K562 (cell line): ENCODE measurements around the gene ZDHHC6. TPM values are rescaled to one million over a fixed set of nuclear protein-coding genes. Genes with fewer than 3 reads are reported as not detected.

ENCODE experiments used
- ATAC-seq: fragments of 200-7000 bp; cut with Tn5 transposase; 3 replicates; pipeline ENCODE4 v1.9.1; 2020; ENCODE audit warnings: moderate library complexity
- BruUV-seq: library from RNA; stranded (reverse); fragments of 400-500 nt; replicated peaks from 2 replicates; lab custom pipeline; 2021; lab: Mats Ljungman, UMichigan
- CTCF ChIA-PET: fragments of 300-600 bp; formaldehyde crosslinking; extraction: SDS; loops from one replicate; lab custom pipeline; 2021; ENCODE audit warnings: low intra/inter-chr PET ratio; lab: Yijun Ruan, JAX
- POLR2A ChIA-PET: fragments of 300-600, 350-650 bp; sonication (Branson Sonifier 250); formaldehyde crosslinking; extraction: SDS; loops from one replicate; lab custom pipeline; 2021; ENCODE audit warnings: antibody characterized with exemption, inconsistent platforms; lab: Yijun Ruan, JAX
- DNase-seq, 4 experiments: peaks; one replicate each; pipeline versions ENCODE4 v3.0.0 to v3.0.0-alpha.2; 2011 to 2018; ENCODE audit warnings: low spot score in 3 of 4, mixed read lengths in 3 of 4; ENCODE audit errors: extremely low read depth in 1 of 4
- FAIRE-seq: peaks from 2 replicates; lab custom pipeline; 2011; peaks lifted over from hg19 to GRCh38; lab: Jason Lieb, UNC
- H2AFZ ChIP-seq: 2 replicates; pipeline ENCODE4 v1.6.0; 2011; ENCODE audit warnings: low read depth, low read length, control low read depth, inconsistent platforms
- H3K27ac ChIP-seq: fragments of 200-600 bp; 3 replicates; pipeline ENCODE4 v1.8.0; 2011; ENCODE audit warnings: low read depth, mild to moderate bottlenecking, control low read depth, inconsistent platforms, low read length, moderate library complexity, mixed read lengths; ENCODE audit errors: extremely low read depth
- H3K27me3 ChIP-seq, 2 experiments: fragments of 300-600 bp in 1 of 2; 2 replicates in 1 of 2; 3 replicates in 1 of 2; pipeline versions ENCODE4 v1.6.0 to v1.8.0; 2011; ENCODE audit warnings: inconsistent platforms in 2 of 2, low read length in 2 of 2, mild to moderate bottlenecking in 1 of 2, mixed read lengths in 1 of 2, moderate library complexity in 1 of 2; ENCODE audit not compliant: control insufficient read depth in 2 of 2, insufficient read depth in 2 of 2
- H3K36me3 ChIP-seq: fragments of 300-600 bp; 3 replicates; pipeline ENCODE4 v1.8.0; 2011; ENCODE audit warnings: mild to moderate bottlenecking, low read length, inconsistent platforms; ENCODE audit not compliant: control insufficient read depth, insufficient read depth
- H3K4me1 ChIP-seq, 2 experiments: fragments of 200-600 bp in 1 of 2; replicated peaks in 1 of 2; 2 replicates in 1 of 2; 3 replicates in 1 of 2; pipeline versions ENCODE4 v1.5.1 to v1.8.0; 2011; ENCODE audit warnings: inconsistent platforms in 2 of 2, low read length in 2 of 2, mild to moderate bottlenecking in 1 of 2, mixed read lengths in 1 of 2, moderate library complexity in 1 of 2; ENCODE audit not compliant: control insufficient read depth in 2 of 2, insufficient read depth in 2 of 2
- H3K4me2 ChIP-seq: 2 replicates; pipeline ENCODE4 v1.6.1; 2011; ENCODE audit warnings: low read length, control low read depth, inconsistent platforms, mixed read lengths; ENCODE audit not compliant: insufficient read depth
- H3K4me3 ChIP-seq: fragments of 200-600 bp; sonication (generic), shearing (Covaris generic); 2 replicates; pipeline ENCODE4 v1.5.1; 2016; ENCODE audit warnings: control low read depth, inconsistent platforms
- H3K79me2 ChIP-seq: fragments of 200-600 bp; 3 replicates; pipeline ENCODE4 v1.8.0; 2011; ENCODE audit warnings: low read length, inconsistent platforms; ENCODE audit not compliant: control insufficient read depth, insufficient read depth
- H3K9ac ChIP-seq, 2 experiments: 2 replicates each; pipeline versions ENCODE4 v1.6.0 to v1.6.1; 2011; ENCODE audit warnings: low read depth in 2 of 2, low read length in 2 of 2, control low read depth in 1 of 2, inconsistent platforms in 1 of 2, mild to moderate bottlenecking in 1 of 2, mixed read lengths in 1 of 2; ENCODE audit not compliant: insufficient read depth in 1 of 2
- H3K9me1 ChIP-seq: one replicate; pipeline ENCODE4 v1.6.0; 2011; ENCODE audit warnings: inconsistent platforms, mild to moderate bottlenecking, low read length, moderate library complexity; ENCODE audit not compliant: control insufficient read depth, insufficient read depth
- H3K9me3 ChIP-seq: replicated peaks from 2 replicates; pipeline ENCODE4 v1.5.1; 2011; ENCODE audit warnings: low read depth, low read length, inconsistent platforms; ENCODE audit not compliant: control insufficient read depth, insufficient read depth
- H4K20me1 ChIP-seq: replicated peaks from 2 replicates; pipeline ENCODE4 v1.6.1; 2011; ENCODE audit warnings: low read length, inconsistent platforms, mixed read lengths; ENCODE audit not compliant: control insufficient read depth, insufficient read depth
- ASH1L ChIP-seq: fragments of 450-650 bp; IDR thresholded peaks from 2 replicates; pipeline ENCODE4 v1.6.1; 2018; ENCODE audit warnings: borderline replicate concordance, mild to moderate bottlenecking, low read depth; ENCODE audit not compliant: partially characterized antibody
- SOX6 ChIP-seq: fragments of 450-650 bp; IDR thresholded peaks from 2 replicates; pipeline ENCODE4 v1.6.1; 2014; ENCODE audit warnings: mild to moderate bottlenecking
- TAF15 ChIP-seq: fragments of 200-400 bp; formaldehyde crosslinking; IDR thresholded peaks from 2 replicates; pipeline ENCODE4 v1.6.1; 2017; ENCODE audit warnings: mild to moderate bottlenecking, low read depth, low read length, moderate library complexity
- ZC3H4 ChIP-seq: sonication (generic); formaldehyde crosslinking; IDR thresholded peaks from 2 replicates; pipeline ENCODE4 v1.9.0; 2021; ENCODE audit warnings: missing genetic modification reagents, borderline replicate concordance
- ZEB2 ChIP-seq: fragments of 450-650 bp; IDR thresholded peaks from 2 replicates; pipeline ENCODE4 v1.6.1; 2016
- ZNF507 ChIP-seq: conservative IDR thresholded peaks from 2 replicates; pipeline ENCODE4 v1.6.1; 2017; ENCODE audit warnings: missing genetic modification characterization, missing compliant biosample characterization
- ZNF696 ChIP-seq: fragments of 250-450 bp; sonication (Bioruptor Pico); conservative IDR thresholded peaks from 2 replicates; pipeline ENCODE4 v1.4.0; 2020; ENCODE audit warnings: mild to moderate bottlenecking, moderate library complexity
- WGBS: fragments of 100-300 bp; shearing (Covaris generic); methylation state at CpG from one replicate; pipeline ENCODE4 v1.1.6; 2016; ENCODE audit warnings: low coverage, mixed read lengths; ENCODE audit not compliant: insufficient coverage; ENCODE audit errors: missing lambda C conversion rate; 5-methylcytosine and 5-hydroxymethylcytosine counted together
- in situ Hi-C: fragments of 300-500 bp; cut with MboI; formaldehyde crosslinking; loops from 4 replicates; pipeline ENCODE4 v1.15.0; 2018; ENCODE audit warnings: inconsistent platforms, mixed read lengths
- intact Hi-C: fragments of 100-400 bp; cut with micrococcal nuclease; formaldehyde crosslinking; loops from 2 replicates; pipeline ENCODE4 v1.14.2; 2022
- polyA plus RNA-seq, 8 experiments: library from polyadenylated mRNA; depleted of rRNA in 4 of 8; stranded (reverse) in 5 of 8; unstranded in 3 of 8; fragments of >200 nt; fragmentation: Nextera tagmentation in 2 of 8; fragmentation: Illumina TruSeq in 1 of 8; extraction: Ambion mirVana in 2 of 8; extraction: Trizol in 1 of 8; gene quantifications; 2 replicates each; pipeline versions ENCODE4 v1.2.1 to v1.2.3, GENCODE V29; 2011 to 2014; ENCODE audit warnings: inconsistent platforms in 1 of 8, missing spikeins in 1 of 8
- total RNA-seq, 7 experiments: library from RNA; depleted of rRNA in 6 of 7; stranded (reverse); fragments of >200 nt in 6 of 7; fragmentation: Illumina TruSeq in 2 of 7; extraction: Trizol in 2 of 7; gene quantifications; 2 replicates each; pipeline versions ENCODE4 v1.2.1 to v1.2.3, GENCODE V29; 2011 to 2021; ENCODE audit warnings: low replicate concordance in 1 of 7
- TF ChIP-seq, protein P1 (sequence below), 2 experiments: IDR thresholded peaks in 1 of 2; conservative IDR thresholded peaks in 1 of 2; 2 replicates each; pipeline ENCODE4 v1.6.1; 2016; ENCODE audit warnings: low read depth in 2 of 2, mild to moderate bottlenecking in 1 of 2, missing compliant biosample characterization in 1 of 2, missing genetic modification characterization in 1 of 2, moderate library complexity in 1 of 2

Gene ZDHHC6
- total and polyA plus RNA-seq, 9 of the 15 experiments (the other 6 are each of a cell fraction or from before 2014, with no cell fraction given) = 13.6 to 30.5 (median 21.5) TPM

DNA sequence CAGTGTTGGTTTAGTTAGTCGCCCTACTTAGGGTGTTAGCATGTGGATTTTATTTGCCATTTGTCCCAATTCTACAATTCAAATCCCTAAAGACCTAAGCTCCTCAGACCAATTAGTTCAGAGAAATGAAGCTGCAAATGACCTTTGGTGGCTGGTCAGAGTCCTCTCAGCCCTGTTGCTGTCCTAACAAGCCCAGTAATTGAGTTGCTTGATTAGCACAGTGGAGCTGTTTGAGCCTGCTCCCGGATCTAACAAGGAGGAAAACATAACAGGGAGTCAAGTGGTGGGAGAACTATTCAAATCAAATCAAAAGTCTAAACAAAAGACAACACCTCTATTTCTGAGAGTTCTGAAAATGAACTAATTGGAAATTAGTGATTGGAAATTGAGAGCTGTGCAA, 22.1 kb downstream of the ZDHHC6 start:
- Histone ChIP-seq H2AFZ (no peak overlapping the region), H3K9ac (no peak overlapping the region), H3K4me2 (no peak overlapping the region), H3K36me3 (no peaks in the 10 kb centered on the region), H3K27ac (no peak overlapping the region), H3K79me2 (no peaks in the 10 kb centered on the region), H3K9me1 (no peaks in the 10 kb centered on the region), H4K20me1 (no peaks in the 10 kb centered on the region), H3K27me3 (no peaks in the 10 kb centered on the region), H3K4me1 (peaks cover 0 to under 1% of the 10 kb centered on the region in 2 experiments; a peak in 1 of 5 replicates), H3K9me3 (no peaks in the 10 kb centered on the region), H3K4me3 (no peak overlapping the region)
- BruUV-seq = no TSS peak
- in situ Hi-C loops (no loop called here), intact Hi-C loops (no loop called here)
- no peak for DNase-seq
- ChIA-PET CTCF (no interaction called here), POLR2A (interaction anchor here (1.2 kb wide), 1 partner anchor 10 kb away, joined by 3 read pairs; no protein-coding TSS in a partner anchor)
- FAIRE-seq = no peak
- 0% methylated on average over 2 of the region's 2 CpGs for WGBS
- TF ChIP-seq ASH1L (no peak), ZC3H4 (CRISPR knock-in tag) (no peak), ZEB2 (no peak), ZNF696 (no peak), SOX6 (no peak), TAF15 (no peak), ZNF507 (tag) (no peak)
- TF ChIP-seq, protein P1, sequence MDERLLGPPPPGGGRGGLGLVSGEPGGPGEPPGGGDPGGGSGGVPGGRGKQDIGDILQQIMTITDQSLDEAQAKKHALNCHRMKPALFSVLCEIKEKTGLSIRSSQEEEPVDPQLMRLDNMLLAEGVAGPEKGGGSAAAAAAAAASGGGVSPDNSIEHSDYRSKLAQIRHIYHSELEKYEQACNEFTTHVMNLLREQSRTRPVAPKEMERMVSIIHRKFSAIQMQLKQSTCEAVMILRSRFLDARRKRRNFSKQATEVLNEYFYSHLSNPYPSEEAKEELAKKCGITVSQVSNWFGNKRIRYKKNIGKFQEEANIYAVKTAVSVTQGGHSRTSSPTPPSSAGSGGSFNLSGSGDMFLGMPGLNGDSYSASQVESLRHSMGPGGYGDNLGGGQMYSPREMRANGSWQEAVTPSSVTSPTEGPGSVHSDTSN (CRISPR knock-in tag; IDR thresholded peaks at IDR 0.05; ENCODE audit: low read depth) = no peak
- TF ChIP-seq, protein P1 (tag; conservative IDR thresholded peaks at IDR 0.05; ENCODE audit: low read depth) = no peak
- ATAC-seq = no peak
